Right lobe of liver (tissue), 6 donors: ENCODE results near the gene EVL. TPM values are rescaled to one million over a fixed set of nuclear protein-coding genes. Genes with fewer than 3 reads are reported as not detected.

Source experiments
- ATAC-seq, 4 donors: fragments of 200-7000 bp; cut with Tn5 transposase; one replicate each; pipeline ENCODE4 v1.9.1; 2020; ENCODE audit warnings: mild to moderate bottlenecking in 4 of 4, moderate library complexity in 4 of 4
- DNase-seq, 3 donors: peaks; one replicate each; pipeline ENCODE4 v3.0.0-alpha.2; 2020
- H3K27ac ChIP-seq, 3 donors: fragments of 200-600 bp; one replicate each; pipeline ENCODE4 v1.8.0; 2022
- H3K27me3 ChIP-seq, 2 donors: fragments of 200-600 bp; one replicate each; pipeline ENCODE4 v1.8.0; 2022
- H3K36me3 ChIP-seq, 4 donors: fragments of 200-600 bp; sonication (generic) in 1 of 4; one replicate each; pipeline versions ENCODE4 v1.5.1 to v1.8.0; 2017 to 2022; ENCODE audit warnings: control low read depth in 1 of 4
- H3K4me1 ChIP-seq, 4 donors: fragments of 200-600 bp; sonication (generic) in 1 of 4; one replicate each; pipeline versions ENCODE4 v1.5.1 to v1.8.0; 2017 to 2022; ENCODE audit warnings: control low read depth in 1 of 4
- H3K4me3 ChIP-seq, 3 donors: fragments of 200-600 bp; one replicate each; pipeline ENCODE4 v1.8.0; 2022
- H3K9me3 ChIP-seq, 4 donors: fragments of 200-600 bp; sonication (generic) in 1 of 4; one replicate each; pipeline versions ENCODE4 v1.5.1 to v1.8.0; 2017 to 2022; ENCODE audit warnings: control low read depth in 1 of 4
- POLR2A ChIP-seq: fragments of 450-650 bp; IDR thresholded peaks from one replicate; pipeline ENCODE4 v1.6.1; 2017; ENCODE audit warnings: antibody characterized with exemption, mild to moderate bottlenecking
- WGBS: methylation state at CpG from one replicate; pipeline ENCODE4 v1.1.6; 2018; ENCODE audit warnings: low coverage, low lambda C conversion rate; ENCODE audit not compliant: insufficient coverage; ENCODE audit errors: missing lambda C conversion rate; 5-methylcytosine and 5-hydroxymethylcytosine counted together
- intact Hi-C, 2 donors: fragments of 100-400 bp; cut with DNase I; formaldehyde crosslinking; loops; one replicate each; pipeline versions ENCODE4 v1.11.2 to v1.14.1; 2022
- total RNA-seq, 6 experiments: library from RNA; depleted of rRNA in 2 of 6; stranded (reverse); fragments of >200 nt in 2 of 6; fragmentation: NEBNext Ultra II Directional in 3 of 6; extraction: Animal tissue kit (Norgen Biotek cat#: 25700) in 3 of 6; gene quantifications; one replicate each; pipeline versions ENCODE4 v1.1.0 to v1.2.4, GENCODE V29; 2016 to 2023
- TF ChIP-seq, protein P1 (sequence below), 4 donors: fragments of 200-600 bp in 3 of 4; fragments of 450-650 bp in 1 of 4; IDR thresholded peaks; one replicate each; pipeline versions ENCODE4 v1.5.1 to v1.8.0; 2016 to 2022; ENCODE audit warnings: antibody characterized with exemption in 4 of 4, mild to moderate bottlenecking in 2 of 4
- donor health status: DM: no; HTN: yes; CAD: no.
- donor health status: DM: no; HTN: no; CAD: no.
- donor health status: DM: no; HTN: no; CAD: no.
- donor health status: DM: no; HTN: yes; CAD: no.
- donor health status: DM: no; HTN: yes; CAD: no.

EVL gene
- total RNA-seq, 6 experiments from 2014 or later = 23.6 to 162 (median 68.4) TPM

DNA sequence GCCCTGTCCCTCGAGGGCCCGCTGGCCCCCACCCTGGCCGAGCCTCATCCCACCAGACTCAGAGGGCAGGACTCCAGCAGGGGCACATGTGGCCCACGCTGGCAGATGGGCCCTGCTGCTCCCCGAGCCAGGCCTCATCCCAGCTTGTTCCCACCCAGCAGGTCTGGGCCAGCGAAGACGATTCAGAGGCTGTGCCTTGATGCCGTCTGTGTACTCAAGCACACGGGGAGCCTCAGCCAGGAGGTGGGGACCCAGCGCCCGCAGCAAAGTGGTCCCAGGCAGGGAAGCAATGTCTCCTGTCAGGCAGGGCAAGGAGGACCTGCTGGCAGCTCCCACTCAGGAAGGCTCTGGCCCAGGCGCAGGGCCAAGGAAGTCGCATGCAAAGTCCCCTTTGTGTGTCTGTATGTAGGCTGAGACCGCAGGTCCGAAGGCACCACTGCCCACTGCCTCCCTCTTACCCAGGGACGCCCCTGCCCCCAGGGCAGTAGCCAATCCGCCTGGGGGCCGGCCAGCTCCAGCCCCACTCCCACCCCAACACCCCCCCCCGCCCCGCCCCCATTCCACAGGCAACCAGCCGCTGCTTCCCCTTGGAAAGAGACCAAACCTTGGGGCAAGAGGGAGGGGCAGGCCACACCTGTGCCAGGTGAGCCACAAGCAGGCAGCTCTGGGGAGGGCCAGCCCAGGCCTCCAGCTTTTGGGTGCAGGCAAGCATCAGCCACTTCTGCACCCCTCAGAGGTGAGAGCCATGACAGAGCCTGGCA, 84.8 kb downstream of the EVL start:
- no peak for ATAC-seq
- H3K27me3 ChIP-seq = no peaks in the 10 kb centered on the region
- no peak overlapping the region for H3K4me3 ChIP-seq
- TF ChIP-seq, protein P1, sequence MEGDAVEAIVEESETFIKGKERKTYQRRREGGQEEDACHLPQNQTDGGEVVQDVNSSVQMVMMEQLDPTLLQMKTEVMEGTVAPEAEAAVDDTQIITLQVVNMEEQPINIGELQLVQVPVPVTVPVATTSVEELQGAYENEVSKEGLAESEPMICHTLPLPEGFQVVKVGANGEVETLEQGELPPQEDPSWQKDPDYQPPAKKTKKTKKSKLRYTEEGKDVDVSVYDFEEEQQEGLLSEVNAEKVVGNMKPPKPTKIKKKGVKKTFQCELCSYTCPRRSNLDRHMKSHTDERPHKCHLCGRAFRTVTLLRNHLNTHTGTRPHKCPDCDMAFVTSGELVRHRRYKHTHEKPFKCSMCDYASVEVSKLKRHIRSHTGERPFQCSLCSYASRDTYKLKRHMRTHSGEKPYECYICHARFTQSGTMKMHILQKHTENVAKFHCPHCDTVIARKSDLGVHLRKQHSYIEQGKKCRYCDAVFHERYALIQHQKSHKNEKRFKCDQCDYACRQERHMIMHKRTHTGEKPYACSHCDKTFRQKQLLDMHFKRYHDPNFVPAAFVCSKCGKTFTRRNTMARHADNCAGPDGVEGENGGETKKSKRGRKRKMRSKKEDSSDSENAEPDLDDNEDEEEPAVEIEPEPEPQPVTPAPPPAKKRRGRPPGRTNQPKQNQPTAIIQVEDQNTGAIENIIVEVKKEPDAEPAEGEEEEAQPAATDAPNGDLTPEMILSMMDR (IDR thresholded peaks at IDR 0.05) = no peak
- no peak for TF ChIP-seq POLR2A
- H3K27ac ChIP-seq = no peak overlapping the region
- WGBS = no CpG with 5 or more reads among the region's 21 CpGs
- intact Hi-C loops = no loop called here
- no peak for DNase-seq
- H3K4me1 ChIP-seq = peaks cover 0 to 5% (median 0%) of the 10 kb centered on the region in 4 donors
- H3K36me3 ChIP-seq = no peaks in the 10 kb centered on the region
- H3K9me3 ChIP-seq = no peaks in the 10 kb centered on the region

DNA sequence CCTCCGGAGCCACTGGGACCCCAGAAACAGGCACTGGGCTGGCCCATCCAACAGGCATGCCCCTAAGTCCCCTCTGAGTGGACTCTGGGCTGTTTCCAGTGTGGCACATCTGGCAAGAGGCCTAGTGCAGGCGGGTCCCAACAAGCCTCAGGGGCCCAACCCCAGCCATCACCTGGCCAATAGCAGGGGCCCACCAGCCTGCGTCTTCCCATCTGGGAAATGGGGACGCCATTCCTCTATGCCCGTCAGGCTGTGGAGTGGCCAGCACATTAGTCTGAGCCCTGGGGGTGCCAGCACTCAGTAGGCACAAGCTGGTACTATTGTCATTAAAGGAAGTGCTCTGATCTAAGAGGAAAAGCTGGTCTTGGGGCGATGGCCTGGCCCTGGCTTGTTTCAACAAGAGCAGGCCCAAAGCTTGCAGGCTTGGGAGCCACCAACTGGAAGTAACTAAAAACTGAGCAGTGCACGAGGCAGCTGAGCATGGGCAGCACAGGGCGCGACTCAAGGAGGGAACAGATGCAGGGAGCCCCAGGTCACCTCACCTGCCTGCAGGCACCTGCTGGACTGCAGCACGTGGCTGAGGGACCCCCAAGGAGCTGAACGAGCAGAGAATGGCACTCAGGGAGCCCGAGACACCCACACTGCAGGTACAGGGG, 85.8 kb downstream of the EVL start:
- no peak for ATAC-seq
- intact Hi-C loops = no loop called here
- H3K4me1 ChIP-seq = no peaks in the 10 kb centered on the region
- no peak overlapping the region for H3K4me3 ChIP-seq
- no peaks in the 10 kb centered on the region for H3K27me3 ChIP-seq
- no peak overlapping the region for H3K27ac ChIP-seq
- no peak for TF ChIP-seq POLR2A
- TF ChIP-seq, protein P1 (IDR thresholded peaks at IDR 0.05) = no peak
- DNase-seq = no peak
- H3K9me3 ChIP-seq = no peaks in the 10 kb centered on the region
- WGBS = 72% methylated on average over 5 of the region's 12 CpGs
- no peaks in the 10 kb centered on the region for H3K36me3 ChIP-seq

DNA sequence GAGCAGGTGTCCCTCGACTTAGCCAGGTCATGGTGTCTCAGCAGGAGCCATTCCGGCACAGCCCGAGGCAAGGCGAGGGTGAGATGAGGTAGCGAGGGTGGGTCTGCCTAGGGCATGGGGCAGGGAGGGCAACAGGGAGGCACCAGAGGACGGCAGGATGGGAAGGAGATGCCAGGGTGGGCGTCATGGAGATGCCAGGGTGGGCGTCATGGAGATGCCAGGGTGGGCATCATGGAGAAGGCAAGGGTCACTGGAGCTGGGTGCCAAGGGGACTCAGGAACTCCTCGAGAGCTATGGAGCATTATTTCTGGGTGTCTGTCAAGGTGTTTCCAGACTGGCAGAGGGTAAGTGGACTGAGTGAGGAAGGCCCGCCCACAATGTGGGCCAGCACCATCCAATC, 86.9 kb downstream of the EVL start:
- ATAC-seq (no peak), DNase-seq (no peak)
- intact Hi-C loops = no loop called here
- Histone ChIP-seq H3K27ac (no peak overlapping the region), H3K36me3 (no peaks in the 10 kb centered on the region), H3K9me3 (no peaks in the 10 kb centered on the region), H3K4me3 (no peak overlapping the region), H3K4me1 (no peaks in the 10 kb centered on the region), H3K27me3 (no peaks in the 10 kb centered on the region)
- TF ChIP-seq, protein P1 (IDR thresholded peaks at IDR 0.05) = no peak
- no peak for TF ChIP-seq POLR2A
- WGBS = 73% methylated on average over 4 of the region's 10 CpGs

DNA sequence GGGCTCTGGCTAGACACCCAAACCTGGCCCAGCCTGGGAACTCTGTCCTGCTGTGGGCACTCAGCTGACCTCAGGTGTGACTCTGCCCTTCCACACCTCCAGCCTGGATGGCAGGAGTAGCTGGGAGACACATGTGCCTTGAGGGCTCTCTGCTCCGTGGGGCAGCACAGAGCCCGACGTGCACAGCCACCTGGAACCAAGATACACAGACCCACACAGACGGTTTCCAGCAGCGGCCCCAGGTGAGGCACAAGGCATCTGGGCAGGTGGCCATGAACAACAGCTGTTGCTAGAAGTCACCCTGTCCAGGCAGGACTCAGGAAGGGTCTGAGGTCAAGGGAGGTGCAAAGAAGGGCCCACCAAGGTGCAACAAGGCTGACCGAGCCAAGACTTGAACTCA, 88.3 kb downstream of the EVL start:
- Histone ChIP-seq H3K4me3 (no peak overlapping the region), H3K9me3 (no peaks in the 10 kb centered on the region), H3K4me1 (peaks cover 0 to 2% (median 0%) of the 10 kb centered on the region in 4 donors), H3K27ac (no peak overlapping the region), H3K36me3 (no peaks in the 10 kb centered on the region), H3K27me3 (peaks cover 0 to under 1% of the 10 kb centered on the region in 2 donors)
- WGBS = no CpG with 5 or more reads among the region's 6 CpGs
- TF ChIP-seq, protein P1 (IDR thresholded peaks at IDR 0.05) = no peak
- TF ChIP-seq POLR2A = no peak
- intact Hi-C loops = no loop called here
- ATAC-seq (no peak), DNase-seq (no peak)
